ENCODE results near the gene USP21. TPM values are rescaled to one million over a fixed set of nuclear protein-coding genes. Genes with fewer than 3 reads are reported as not detected.

The USP21 gene
- total and polyA plus RNA-seq, 2 of the 13 experiments (the other 11 are each of a cell fraction or from before 2014, with no cell fraction given) = 10.1 to 33.1 TPM

GRCh38 chr1:161201836-161202712 lies 42.8 kb downstream of the USP21 start, which contains the start of gene NDUFS2 (continued):
- TF ChIP-seq SNAPC4 (CRISPR knock-in tag; IDR thresholded peaks at IDR 0.05) (no peak), PITX1 (CRISPR knock-in tag; IDR thresholded peaks at IDR 0.05) (peak; percentile 81), HNF4A (CRISPR knock-in tag; IDR thresholded peaks at IDR 0.05) (peak; percentile 45; the same call in 1 of the 2 replicates), ZNF883 (CRISPR knock-in tag; IDR thresholded peaks at IDR 0.05; ENCODE audit: not compliant biosample characterization) (no peak), SRF (IDR thresholded peaks at IDR 0.05; ENCODE audit: low read depth, low read length) (no peak), FOSL1 (CRISPR knock-in tag; IDR thresholded peaks at IDR 0.05; ENCODE audit: borderline replicate concordance) (no peak), FOXA1 (IDR thresholded peaks at IDR 0.05) (no peak), FOXA1 (CRISPR knock-in tag; IDR thresholded peaks at IDR 0.05) (peak; percentile 63; the same call in 1 of the 2 replicates), MATR3 (CRISPR knock-in tag; IDR thresholded peaks at IDR 0.05) (no peak), ZNF414 (CRISPR knock-in tag; IDR thresholded peaks at IDR 0.05) (no peak), NCOA2 (CRISPR knock-in tag; IDR thresholded peaks at IDR 0.05) (no peak), ZSCAN25 (CRISPR knock-in tag; IDR thresholded peaks at IDR 0.05) (no peak), ZNF879 (CRISPR knock-in tag; IDR thresholded peaks at IDR 0.05) (peak; percentile 70; the same call in 1 of the 2 replicates)
- TF ChIP-seq, protein P1, sequence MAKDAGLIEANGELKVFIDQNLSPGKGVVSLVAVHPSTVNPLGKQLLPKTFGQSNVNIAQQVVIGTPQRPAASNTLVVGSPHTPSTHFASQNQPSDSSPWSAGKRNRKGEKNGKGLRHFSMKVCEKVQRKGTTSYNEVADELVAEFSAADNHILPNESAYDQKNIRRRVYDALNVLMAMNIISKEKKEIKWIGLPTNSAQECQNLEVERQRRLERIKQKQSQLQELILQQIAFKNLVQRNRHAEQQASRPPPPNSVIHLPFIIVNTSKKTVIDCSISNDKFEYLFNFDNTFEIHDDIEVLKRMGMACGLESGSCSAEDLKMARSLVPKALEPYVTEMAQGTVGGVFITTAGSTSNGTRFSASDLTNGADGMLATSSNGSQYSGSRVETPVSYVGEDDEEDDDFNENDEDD (CRISPR knock-in tag; IDR thresholded peaks at IDR 0.05; ENCODE audit: borderline replicate concordance) = peak; percentile 54; the same call in 1 of the 2 replicates
- TF ChIP-seq, protein P2, sequence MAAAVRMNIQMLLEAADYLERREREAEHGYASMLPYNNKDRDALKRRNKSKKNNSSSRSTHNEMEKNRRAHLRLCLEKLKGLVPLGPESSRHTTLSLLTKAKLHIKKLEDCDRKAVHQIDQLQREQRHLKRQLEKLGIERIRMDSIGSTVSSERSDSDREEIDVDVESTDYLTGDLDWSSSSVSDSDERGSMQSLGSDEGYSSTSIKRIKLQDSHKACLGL (CRISPR knock-in tag; IDR thresholded peaks at IDR 0.05) = no peak
- TF ChIP-seq, protein P3, sequence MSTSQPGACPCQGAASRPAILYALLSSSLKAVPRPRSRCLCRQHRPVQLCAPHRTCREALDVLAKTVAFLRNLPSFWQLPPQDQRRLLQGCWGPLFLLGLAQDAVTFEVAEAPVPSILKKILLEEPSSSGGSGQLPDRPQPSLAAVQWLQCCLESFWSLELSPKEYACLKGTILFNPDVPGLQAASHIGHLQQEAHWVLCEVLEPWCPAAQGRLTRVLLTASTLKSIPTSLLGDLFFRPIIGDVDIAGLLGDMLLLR (CRISPR knock-in tag; IDR thresholded peaks at IDR 0.05) = no peak
- TF ChIP-seq, protein P4, sequence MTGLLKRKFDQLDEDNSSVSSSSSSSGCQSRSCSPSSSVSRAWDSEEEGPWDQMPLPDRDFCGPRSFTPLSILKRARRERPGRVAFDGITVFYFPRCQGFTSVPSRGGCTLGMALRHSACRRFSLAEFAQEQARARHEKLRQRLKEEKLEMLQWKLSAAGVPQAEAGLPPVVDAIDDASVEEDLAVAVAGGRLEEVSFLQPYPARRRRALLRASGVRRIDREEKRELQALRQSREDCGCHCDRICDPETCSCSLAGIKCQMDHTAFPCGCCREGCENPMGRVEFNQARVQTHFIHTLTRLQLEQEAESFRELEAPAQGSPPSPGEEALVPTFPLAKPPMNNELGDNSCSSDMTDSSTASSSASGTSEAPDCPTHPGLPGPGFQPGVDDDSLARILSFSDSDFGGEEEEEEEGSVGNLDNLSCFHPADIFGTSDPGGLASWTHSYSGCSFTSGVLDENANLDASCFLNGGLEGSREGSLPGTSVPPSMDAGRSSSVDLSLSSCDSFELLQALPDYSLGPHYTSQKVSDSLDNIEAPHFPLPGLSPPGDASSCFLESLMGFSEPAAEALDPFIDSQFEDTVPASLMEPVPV (CRISPR knock-in tag; IDR thresholded peaks at IDR 0.05) = peak; percentile 89
- TF ChIP-seq, protein P5, sequence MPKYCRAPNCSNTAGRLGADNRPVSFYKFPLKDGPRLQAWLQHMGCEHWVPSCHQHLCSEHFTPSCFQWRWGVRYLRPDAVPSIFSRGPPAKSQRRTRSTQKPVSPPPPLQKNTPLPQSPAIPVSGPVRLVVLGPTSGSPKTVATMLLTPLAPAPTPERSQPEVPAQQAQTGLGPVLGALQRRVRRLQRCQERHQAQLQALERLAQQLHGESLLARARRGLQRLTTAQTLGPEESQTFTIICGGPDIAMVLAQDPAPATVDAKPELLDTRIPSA (CRISPR knock-in tag; IDR thresholded peaks at IDR 0.05; ENCODE audit: borderline replicate concordance) = no peak
